GM18858 (cell line): ENCODE results near the gene SLX9.

Experiments used
- ATAC-seq: cut with Tn5 transposase; IDR thresholded peaks from one replicate; pipeline ENCODE4 v1.9.1; 2021; ENCODE audit not compliant: unreplicated experiment

SLX9 gene

DNA sequence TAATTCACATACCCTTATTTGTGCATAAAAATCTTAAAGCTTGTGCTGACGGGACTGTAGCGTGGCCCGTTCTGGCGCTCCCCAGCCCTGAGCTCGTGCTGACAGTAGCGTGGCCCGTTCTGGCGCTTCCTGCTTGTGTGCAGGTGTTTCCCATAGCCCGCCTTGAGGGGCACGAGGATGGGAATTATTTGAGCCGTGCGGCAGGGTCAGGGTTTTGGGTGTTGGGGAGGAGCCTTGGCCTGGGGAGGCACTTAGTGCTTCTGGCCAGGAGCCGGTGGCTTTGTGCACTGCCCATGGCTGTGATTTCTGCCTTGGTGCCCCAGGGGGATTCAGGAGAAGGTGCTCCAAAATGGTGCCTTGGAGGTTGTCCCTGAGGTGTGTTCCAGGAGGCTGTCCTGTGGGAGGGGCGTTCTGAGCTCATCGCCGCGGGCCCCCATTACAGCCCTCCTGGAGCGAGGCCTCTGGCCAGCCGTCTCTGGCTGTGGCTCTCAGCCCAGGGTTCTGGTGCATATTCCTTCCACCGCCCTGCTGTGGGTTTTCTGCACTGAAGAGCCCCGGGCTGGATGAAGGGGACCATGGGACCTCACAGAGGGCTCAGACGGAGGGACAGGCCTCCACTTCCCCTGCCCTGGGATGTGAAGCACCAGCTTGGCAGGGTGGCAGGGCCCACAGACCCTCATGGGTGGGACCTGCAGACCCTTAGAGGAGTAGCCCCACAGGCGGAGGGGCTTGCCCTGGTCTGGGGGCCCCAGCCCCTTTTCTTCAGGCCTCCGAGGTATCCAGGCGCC, 6.6 kb downstream of the SLX9 start:
- no peak for ATAC-seq

DNA sequence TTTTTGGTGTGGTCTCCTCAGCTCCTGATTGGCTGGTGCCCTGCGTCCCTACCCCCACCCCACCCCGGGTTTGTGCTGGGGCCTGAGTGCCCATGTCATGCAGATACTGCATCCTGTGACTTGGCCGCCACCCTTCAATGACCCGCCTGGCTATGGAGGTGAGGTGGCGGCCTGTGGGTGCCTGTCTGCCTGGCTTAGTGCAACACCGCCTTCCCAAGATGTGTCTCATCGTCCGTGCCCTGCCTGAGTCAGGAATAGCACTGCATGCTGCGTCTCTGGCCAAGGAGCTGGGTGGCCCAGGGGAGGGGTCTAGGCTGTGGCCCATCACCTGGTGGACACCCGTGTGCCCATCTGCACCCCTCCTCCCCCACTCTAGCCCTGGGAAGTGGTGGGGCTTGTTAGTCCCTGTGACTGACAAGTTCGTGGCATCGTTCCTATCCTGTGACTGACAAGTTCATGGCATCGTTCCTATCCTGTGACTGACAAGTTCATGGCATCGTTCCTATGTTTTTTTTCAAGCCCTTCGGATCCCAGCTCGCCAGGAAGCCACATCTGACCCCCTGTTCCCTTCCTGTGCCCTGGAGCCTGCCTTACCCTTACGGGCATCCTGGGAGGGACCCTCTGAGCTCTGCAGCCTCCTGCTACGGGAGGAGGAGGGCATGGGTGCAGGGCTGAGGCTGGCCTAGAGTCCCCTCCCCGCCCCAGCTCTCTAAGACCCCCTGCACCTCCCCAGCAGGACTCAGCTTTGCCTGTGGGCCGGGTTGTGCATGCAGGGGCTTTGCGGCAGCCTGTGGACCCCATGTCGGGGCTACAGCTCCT, 7.5 kb downstream of the SLX9 start:
- ATAC-seq: no peak

DNA sequence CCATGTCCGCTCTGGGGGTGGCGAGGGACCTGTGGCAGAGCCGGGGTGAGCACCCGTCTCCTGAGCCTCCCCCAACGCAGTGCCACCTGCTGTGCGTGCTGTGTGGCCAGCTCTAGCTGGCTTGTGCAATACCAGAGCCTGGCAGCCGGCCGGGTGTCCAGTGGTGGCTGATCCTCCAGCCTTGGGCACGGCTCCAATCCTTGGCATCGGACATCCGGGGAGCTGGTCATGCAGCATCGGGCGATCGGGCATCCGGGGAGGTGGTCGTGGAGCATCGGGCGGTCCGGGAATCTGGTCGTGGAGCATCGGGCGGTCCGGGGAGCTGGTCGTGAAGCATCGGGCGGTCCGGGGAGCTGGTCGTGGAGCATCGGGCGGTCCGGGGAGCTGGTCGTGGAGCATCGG, 8.1 kb downstream of the SLX9 start:
- ATAC-seq: no peak

DNA sequence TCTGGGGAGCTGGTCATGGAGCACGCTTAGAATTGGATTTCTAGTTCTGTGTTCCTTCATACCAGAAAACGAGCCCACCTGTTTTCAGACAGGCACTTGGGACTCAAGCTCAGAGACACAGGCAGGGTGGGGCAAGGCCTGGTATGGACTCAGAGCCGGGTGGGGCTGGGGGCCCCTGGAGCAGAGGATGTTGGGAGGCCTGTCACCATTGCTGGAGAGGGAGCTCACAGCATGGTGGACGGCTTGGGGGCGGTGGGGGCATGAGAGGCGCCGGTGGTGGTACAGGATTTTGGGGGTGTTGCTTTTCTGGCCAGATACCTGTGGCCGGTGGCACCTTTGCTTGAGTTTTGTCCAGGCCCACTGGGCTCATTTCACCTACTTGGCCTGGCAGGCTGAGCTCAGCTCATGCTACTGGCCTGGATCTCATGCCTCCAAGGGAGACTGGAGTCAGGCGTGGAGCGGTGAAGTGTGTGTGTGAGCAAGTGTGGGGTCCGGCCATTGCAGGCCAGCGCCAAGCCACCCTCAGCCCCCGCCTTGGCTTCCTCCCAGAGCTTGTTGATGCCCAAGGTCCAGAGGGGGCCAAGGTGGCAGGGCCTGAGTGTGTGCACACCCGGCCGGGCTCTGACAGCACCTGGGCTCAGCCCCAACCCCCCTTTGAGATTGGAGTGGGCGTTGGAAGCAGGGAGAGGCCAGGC, 8.7 kb downstream of the SLX9 start:
- no peak for ATAC-seq

DNA sequence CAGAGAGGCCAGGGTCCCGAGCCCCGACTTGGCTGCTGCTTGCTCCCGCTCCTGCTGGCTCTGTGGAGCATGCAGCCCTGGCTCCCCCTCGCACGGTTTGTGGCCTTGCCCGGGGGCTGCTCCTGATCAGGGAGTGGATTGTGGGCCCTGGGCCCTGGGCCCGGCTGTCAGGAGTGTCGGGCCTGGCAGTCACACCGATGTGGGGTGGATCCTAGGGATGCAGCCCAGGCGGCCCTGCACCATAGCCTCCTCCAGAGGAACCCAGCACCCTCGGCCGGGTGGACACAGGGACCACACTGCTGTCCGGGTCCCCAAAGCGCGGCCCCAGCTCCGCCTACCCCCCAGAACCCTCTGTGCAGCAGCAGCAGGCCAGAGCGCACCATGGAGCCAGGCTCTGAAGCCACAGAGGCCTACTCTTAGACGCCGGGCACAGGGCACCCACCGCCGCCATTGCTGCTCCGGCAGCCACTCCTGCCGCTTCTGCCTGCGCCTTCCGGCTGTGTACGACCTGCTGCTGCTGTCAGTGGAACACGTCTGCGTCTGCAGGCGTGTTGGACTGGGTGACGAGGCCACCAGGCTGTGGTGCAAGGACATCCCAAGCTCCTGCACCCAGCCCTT, 9.4 kb downstream of the SLX9 start:
- ATAC-seq: no peak

DNA sequence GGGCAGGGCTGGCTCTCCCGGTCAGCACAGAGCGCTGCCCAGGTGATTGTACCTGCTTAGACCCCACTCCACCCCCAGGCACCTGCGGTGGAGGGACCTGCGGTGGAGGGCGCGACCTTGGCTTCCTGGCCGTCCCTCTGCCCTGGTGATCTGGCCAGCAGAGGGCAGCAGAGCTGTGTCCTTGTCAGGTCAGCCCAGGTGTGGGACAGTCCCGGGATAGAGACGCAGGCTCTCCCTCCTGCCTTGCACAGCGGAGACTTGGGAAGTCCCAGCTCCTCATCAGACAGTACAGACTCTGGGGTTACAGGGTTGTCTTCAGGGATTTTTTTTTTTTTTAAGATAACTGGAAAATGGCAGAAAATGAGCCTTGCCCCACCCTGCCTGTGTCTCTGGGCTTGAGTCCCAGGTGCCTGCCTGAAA, 10.0 kb downstream of the SLX9 start:
- no peak for ATAC-seq

DNA sequence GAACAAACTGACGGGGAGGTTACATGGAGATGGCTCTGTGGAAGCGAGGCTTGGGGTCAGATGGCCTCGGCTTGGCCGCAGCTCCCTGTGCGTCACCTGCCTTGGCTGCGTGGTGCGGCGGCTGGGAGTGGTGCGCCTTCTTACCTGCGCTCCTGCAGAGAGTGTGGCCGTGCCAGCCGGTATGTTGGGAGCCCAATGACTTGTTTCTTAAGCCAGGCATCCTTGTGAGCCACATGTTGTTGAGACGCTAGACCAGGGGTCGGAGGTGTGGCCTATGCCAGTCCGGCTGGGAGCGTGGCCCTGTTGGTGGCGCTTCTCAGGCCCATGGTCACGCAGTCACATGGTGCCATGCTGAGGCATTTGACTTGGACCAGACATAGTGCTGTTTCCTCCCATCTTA, 10.5 kb downstream of the SLX9 start:
- ATAC-seq: no peak

DNA sequence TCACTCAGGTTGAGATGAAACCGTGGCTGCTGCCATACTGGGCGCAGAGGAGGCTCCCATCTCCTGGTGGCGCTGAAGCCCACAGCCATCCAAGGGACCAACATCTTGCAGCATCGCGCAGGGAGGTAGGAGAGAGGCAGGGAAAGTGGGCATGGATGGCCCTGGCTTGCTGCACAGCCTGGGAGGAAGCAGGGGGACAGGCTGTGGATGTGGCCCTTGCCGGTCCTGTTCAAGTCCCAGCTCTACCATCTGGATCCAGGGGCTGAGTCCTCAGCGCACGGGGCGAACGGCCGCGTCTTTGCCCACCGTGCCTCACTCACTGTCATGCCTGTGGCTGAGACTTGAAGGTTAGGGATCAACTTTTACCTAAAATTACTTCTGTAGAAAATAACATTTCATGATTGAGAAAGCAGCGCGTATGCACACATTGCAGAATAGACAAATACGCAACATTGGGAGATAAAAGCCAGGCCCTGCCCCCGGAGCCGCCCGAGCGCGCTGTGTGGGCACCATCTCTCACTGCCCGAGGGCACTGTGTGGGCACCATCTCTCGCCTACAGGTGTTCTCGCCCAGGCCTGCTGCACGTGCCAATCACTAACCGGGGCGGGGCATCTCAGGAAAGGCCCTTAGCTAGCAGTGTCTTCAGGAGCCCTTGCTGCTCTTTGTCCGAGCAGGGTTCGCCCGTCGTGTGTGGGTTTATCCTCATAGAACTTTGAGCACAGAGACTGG, 11.5 kb downstream of the SLX9 start:
- ATAC-seq: no peak

DNA sequence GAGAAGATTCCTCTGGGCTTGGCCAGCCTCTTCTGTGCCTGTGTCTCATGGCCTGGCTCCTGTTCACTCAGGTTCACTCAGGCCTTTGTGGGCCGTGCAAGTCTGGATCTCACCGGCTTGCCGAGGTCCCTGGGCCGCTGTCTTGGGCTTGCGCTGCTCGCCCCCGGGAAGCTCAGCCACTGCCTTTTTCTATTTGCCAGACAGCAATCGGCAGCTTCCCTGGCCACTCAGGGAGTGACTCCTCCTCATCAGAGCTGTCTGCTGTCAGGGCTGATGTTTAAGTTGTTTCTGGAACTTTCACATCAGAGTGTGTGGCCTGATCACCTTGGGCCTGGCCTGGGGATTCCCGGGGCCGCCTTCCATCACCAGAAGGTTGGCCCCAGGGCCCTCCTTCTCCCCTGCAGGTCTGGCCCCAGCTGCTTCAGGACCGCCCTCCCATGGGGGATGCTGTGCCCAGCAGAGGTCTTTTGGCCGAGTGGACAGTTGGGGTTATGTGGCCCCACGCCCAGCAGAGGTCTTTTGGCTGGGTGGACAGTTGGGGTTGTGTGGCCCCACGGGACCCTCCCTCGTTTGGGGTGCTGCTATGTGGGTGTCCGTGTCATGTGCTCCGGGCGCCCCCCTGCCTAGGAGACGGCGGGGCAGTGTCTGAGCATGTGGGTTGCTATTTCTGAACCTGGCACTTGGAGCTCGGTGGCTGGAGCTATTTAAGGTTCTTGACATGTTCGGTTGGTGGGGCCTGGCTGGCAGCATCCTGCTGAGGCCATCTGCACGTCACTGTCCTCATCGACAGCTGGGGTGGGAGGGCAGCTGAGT, 12.5 kb downstream of the SLX9 start:
- no peak for ATAC-seq

DNA sequence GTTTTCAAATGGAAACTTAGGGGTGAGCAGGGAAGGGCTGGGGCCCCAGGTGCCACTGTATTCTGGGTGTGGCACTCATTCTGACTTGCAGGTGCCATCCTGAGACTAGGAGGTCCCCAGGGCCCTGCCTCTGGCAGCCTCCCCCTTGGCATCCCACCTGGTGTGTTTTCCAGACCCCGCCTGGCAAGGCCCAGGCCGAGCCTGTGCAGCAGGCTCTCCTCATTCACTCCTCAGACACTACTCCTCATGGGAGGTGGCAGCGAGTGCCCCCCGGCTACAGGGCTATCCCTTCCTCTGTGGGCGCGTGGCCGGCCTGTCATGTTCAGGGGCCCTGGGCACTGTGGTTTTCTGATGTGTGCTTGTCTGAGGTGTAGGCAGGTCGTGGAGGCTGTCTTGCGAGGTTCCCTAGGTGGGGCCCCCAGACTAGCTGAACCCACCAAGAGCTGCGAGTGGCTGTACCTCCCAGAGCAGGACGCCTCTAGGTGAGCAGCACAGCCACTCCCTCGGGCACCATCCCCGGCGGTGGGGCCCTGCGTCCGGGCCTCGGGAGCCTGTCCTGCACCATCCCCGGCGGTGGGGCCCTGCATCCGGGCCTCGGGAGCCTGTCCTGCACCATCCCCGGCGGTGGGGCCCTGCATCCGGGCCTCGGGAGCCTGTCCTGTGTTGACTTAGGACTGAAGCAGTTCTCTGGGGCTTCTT, 13.2 kb downstream of the SLX9 start:
- ATAC-seq: no peak

DNA sequence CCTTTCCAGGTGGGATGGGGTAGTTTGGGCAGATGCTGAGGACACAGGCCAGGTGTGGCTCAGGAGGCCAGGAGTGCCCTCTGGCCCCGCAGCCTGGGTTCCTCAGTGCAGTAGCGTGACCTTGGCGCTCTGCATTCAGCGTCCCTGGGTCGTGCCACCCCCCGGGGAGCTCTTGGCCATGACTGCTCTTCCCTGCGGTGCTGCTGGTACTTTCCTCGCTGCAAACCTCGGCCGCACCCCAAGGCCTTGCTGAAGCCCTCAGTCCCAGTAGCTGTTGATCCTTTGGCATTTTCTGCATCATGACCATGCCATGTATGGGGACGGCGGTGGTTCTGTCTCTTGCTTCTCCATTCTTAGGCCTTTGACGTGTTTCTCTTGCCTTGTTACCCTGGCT, 13.8 kb downstream of the SLX9 start:
- no peak for ATAC-seq

DNA sequence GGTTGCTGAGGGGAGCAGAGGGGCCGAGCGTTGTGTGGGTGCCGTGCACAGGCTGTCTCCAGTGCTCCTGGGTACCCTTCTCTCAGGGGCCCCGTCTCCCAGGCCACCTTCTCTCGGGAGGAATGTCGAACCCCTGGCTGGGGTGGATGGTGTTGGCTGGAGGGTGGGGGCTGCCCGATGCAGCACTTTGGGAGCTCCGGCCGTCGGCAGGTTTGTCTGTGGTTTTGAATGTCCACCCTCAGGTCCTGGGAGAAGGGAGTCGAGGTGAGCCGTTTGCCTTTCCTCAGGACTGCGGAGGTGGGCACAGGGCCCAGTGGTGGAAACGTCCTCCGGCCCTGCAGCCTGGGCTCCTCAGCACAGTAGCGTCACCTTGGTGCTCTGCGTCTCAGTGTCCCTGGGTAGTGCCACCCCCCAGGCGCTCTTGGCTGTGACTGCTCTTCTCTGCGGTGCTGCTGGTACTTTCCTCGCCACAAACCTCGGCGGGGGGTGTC, 14.5 kb downstream of the SLX9 start:
- no peak for ATAC-seq

DNA sequence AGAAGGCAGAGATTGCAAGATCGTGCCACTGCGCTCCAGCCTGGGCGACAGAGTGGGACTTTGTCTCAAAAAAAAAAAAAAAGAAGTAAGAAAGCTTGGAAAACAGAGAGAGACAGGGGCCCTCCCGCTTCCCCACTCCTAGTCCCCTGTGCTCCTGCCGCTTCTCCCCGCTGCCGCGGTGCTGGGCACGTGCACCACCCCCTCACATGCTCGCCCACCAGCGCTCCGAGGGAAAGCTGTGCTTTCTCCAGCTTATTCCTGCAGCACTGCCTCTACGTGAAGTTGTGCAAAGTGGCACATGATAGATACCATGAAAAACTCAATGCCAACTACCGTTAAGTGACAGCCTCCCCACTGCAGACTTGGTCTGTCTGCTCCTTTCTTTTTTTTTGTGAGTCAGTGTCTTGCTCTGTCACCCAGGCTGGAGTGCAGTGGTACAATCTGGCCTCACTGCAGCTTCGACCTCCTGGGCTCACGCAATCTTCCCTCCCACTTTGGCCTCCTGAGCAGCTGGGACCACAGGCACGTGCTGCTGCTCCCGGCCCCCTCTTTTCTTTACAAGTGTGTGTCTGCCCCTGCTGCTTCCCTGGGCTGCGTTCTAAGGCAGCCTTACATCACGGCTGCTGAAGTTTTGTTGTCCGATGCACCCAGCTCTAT, 15.4 kb downstream of the SLX9 start:
- ATAC-seq: no peak

DNA sequence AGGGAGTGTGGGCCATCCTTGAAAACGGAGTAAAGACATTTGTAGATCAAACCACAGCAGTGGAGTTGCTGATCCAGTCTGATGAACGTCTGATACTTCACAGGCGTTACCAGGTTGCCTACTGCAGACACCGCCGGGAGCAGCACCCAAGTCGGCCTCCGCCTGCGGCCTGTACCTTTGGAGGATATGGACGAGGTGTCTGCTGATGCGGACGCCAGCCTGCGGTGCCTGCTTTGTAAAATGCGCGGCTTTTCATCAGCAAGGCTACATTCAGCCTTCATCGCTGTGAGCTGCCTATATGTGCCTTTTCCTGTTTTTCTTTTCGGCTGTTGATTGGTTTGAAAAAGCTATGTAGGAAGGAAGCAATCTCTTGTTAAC, 16.0 kb downstream of the SLX9 start:
- ATAC-seq: no peak

DNA sequence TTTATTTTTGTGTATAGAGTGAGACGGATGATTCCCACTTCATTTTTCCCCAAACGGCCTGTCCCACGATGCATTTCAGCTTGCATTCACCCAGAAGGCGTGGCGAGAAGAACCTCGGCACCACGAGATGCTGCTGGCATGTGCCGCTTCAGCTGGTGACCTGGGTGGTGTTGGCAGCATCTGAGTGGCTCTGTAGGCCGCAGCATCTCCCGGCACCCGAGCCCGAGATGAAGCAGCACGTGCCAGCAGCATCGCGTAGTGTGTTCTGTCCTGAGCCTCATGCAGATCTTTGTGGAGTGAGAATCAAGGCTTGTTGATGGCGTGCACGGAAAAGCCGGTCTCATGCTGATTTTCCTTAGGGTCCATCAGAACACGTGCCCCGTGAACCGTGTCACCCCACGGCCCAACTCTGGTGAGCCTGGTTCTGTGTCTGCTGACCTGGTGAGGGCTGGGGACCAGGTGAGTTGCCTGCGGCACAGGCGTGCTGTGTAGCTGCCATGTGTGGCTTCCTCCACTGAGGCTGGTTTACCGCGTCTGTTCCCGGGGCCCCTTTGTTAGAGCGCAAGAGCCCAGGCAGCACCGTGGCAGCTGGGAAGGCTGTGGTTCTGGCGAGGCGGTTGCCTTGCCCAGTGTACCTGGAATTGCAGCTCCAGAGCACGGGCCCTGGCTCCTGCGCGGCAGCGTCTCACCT, 16.7 kb downstream of the SLX9 start:
- no peak for ATAC-seq

DNA sequence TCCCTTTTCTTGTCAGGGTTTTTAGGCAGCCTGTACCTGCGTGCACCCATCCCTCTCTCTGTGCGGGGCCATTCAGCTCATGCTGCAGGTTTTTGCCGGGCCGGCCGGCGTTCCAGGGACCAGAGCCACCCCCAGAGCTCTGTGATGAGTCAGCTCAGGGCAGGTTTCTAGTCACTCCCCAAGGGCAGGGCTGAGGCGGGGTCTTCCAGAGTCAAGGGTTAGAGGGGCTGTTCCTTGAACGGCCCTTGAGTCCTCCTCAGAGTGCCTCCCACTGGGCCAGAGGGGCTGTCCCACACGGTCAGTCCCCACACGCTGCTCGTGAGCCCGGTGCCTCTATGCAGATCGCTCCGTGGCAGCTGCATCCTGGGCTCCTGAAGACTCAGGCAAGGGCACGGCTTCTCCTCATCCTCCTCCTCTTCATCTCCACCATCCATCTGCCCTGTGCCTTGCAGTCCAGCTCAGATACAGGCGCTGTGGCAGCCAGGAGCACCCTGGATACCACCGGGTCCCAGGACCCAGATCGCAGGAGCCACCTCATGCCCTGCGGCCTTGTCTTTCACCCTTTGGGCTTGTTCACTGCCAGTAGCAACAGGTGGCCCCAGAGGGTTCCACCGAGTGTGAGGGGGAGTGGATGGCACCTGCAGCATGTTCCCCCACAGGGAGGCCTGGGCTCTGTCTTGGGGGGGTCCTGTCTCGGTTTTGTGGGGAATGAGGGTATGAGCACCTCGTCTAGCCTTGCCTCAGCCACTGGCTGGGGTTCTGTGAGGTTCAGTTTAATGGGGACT, 17.4 kb downstream of the SLX9 start:
- ATAC-seq: no peak

DNA sequence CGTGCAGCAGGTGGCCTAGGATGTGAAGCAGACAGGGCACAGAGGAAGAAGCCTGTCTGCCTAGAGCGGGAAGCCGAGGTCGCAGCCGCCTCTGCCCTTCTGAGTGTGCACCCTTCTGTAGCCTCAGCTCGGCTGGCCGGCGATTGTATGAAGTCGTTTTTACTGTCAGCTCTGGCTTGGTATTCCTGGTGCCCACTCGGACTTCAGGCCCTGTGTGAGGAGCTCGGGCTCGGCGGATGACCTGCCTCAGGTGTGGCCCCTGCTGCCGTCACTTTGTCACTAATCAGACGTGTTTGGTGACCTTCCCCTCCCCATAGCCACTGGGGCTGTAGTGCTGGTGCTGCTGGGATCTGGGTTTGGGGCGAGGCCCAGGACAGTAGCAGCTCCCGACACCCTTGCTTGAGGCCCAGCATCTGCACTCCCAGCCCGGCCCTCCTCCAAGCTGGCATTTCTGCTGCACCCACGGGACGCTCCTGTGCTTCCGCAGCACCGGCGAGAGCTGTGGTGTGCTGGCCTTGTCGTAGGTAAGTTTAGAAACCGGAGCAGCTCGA, 18.1 kb downstream of the SLX9 start:
- ATAC-seq: no peak
